CD4-positive, alpha-beta memory T cell (primary cell): ENCODE results near the gene FAM168B. TPM values are rescaled to one million over a fixed set of nuclear protein-coding genes. Genes with fewer than 3 reads are reported as not detected.
A peak's percentile ranks its signal among the peaks of the same experiment; 100 is the strongest.
"Not testable (repeated sequence)": the region's sequence is repeated elsewhere in the genome, so short reads cannot be mapped to it uniquely, and the experiment has no call there.

Source experiments
- CTCF ChIA-PET: fragments of 350-600 bp; sonication (Branson Sonifier 250); formaldehyde crosslinking; loops from one replicate; lab custom pipeline; 2021; ENCODE audit warnings: inconsistent platforms; ENCODE audit not compliant: partially characterized antibody; lab: Charles Lee
- POLR2A ChIA-PET: fragments of 350-600 bp; sonication (Branson Sonifier 250); formaldehyde crosslinking; loops from one replicate; lab custom pipeline; 2021; ENCODE audit not compliant: partially characterized antibody; lab: Charles Lee
- DNase-seq, 5 donors: peaks; one replicate each; pipeline versions ENCODE4 v3.0.0 to v3.0.0-alpha.2; 2020 to 2022; ENCODE audit warnings: mixed read lengths in 1 of 5
- H3K27ac ChIP-seq: one replicate; pipeline ENCODE4 v1.7.0; 2013; ENCODE audit warnings: low read depth, low read length
- H3K27me3 ChIP-seq: 2 replicates; pipeline ENCODE4 v1.7.0; 2013; ENCODE audit warnings: mild to moderate bottlenecking, low read length, moderate library complexity; ENCODE audit not compliant: insufficient read depth
- H3K36me3 ChIP-seq: 2 replicates; pipeline ENCODE4 v1.7.0; 2013; ENCODE audit warnings: mild to moderate bottlenecking, low read length, moderate library complexity; ENCODE audit not compliant: insufficient read depth
- H3K4me1 ChIP-seq: 2 replicates; pipeline ENCODE4 v1.7.0; 2013; ENCODE audit warnings: mild to moderate bottlenecking, low read length, moderate library complexity; ENCODE audit not compliant: insufficient read depth
- H3K4me3 ChIP-seq, 2 donors: one replicate each; pipeline ENCODE4 v1.7.0; 2013; ENCODE audit warnings: low read length in 2 of 2, mild to moderate bottlenecking in 1 of 2
- H3K9me3 ChIP-seq, 2 donors: one replicate each; pipeline ENCODE4 v1.7.0; 2013; ENCODE audit warnings: low read length in 2 of 2, control low read depth in 1 of 2; ENCODE audit not compliant: control insufficient read depth in 1 of 2
- H3K27ac Mint-ChIP-seq, 7 donors: one replicate each; pipeline ENCODE4 v1.8.0; 2020 to 2021; ENCODE audit warnings: mixed read lengths in 7 of 7, mild to moderate bottlenecking in 6 of 7, inconsistent platforms in 3 of 7, moderate library complexity in 3 of 7
- H3K27me3 Mint-ChIP-seq, 2 donors: one replicate each; pipeline ENCODE4 v1.8.0; 2020 to 2021; ENCODE audit warnings: mixed read lengths in 2 of 2
- H3K36me3 Mint-ChIP-seq, 2 donors: one replicate each; pipeline ENCODE4 v1.8.0; 2020 to 2021; ENCODE audit warnings: mixed read lengths in 2 of 2, inconsistent platforms in 1 of 2, mild to moderate bottlenecking in 1 of 2
- H3K4me1 Mint-ChIP-seq, 4 donors: one replicate each; pipeline ENCODE4 v1.8.0; 2020 to 2021; ENCODE audit warnings: mixed read lengths in 4 of 4, mild to moderate bottlenecking in 1 of 4
- H3K4me3 Mint-ChIP-seq, 8 donors: one replicate each; pipeline ENCODE4 v1.8.0; 2020 to 2021; ENCODE audit warnings: mixed read lengths in 8 of 8, mild to moderate bottlenecking in 7 of 8, moderate library complexity in 6 of 8, inconsistent platforms in 3 of 8
- H3K9me3 Mint-ChIP-seq, 8 donors: one replicate each; pipeline ENCODE4 v1.8.0; 2020 to 2021; ENCODE audit warnings: mixed read lengths in 8 of 8, mild to moderate bottlenecking in 5 of 8, inconsistent platforms in 3 of 8, moderate library complexity in 1 of 8
- intact Hi-C: fragments of 100-400 bp; cut with micrococcal nuclease; formaldehyde crosslinking; loops from one replicate; pipeline ENCODE4 v1.15.1; 2023
- polyA plus RNA-seq, 2 donors: library from polyadenylated mRNA; unstranded; fragments of 300-500 nt; fragmentation: Illumina TruSeq; gene quantifications; one replicate each; pipeline ENCODE4 v1.2.3, GENCODE V29; 2021
- total RNA-seq, 2 experiments: library from RNA; stranded (reverse); gene quantifications; one replicate each; pipeline ENCODE4 v1.2.3, GENCODE V29; 2021

Gene FAM168B
- total and polyA plus RNA-seq, 4 experiments from 2014 or later, result 17.4 to 81.0 (median 58.3) TPM

DNA sequence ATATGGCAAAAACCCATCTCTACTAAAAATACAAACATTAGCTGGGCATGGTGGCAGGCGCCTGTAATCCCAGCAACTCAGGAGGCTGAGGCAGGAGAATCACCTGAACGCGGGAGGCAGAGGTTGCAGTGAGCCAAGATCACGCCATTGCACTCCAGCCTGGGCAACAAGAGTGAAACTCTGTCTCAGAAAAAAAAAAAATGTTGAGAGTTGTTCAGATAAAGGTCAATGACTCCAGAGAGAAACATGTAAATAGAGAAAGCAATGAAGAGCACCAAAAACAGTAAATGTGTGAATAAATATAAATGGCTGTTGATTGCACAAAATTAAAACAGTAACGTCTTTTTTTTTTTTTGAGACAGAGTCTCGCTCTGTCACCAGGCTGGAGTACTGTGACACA is 13.3 kb downstream of the FAM168B start:
- H3K27me3 Mint-ChIP-seq, H3K9me3 ChIP-seq, H3K4me3 Mint-ChIP-seq, H3K27ac ChIP-seq, H3K27ac Mint-ChIP-seq, H3K9me3 Mint-ChIP-seq, H3K27me3 ChIP-seq, DNase-seq, intact Hi-C loops, H3K4me3 ChIP-seq, CTCF ChIA-PET: not testable (repeated sequence)
- H3K4me1 Mint-ChIP-seq, result peaks cover 36 to 60% (median 52%) of the 10 kb centered on the region in 4 donors
- Histone ChIP-seq H3K36me3 (peaks cover 45% of the 10 kb centered on the region), H3K4me1 (peaks cover 11% of the 10 kb centered on the region)
- POLR2A ChIA-PET, result interaction anchor here (1.0 kb wide), 1 partner anchor 8 kb away, joined by 3 read pairs; no protein-coding TSS in a partner anchor
- peaks cover 48 to 71% of the 10 kb centered on the region in 2 donors for H3K36me3 Mint-ChIP-seq

DNA sequence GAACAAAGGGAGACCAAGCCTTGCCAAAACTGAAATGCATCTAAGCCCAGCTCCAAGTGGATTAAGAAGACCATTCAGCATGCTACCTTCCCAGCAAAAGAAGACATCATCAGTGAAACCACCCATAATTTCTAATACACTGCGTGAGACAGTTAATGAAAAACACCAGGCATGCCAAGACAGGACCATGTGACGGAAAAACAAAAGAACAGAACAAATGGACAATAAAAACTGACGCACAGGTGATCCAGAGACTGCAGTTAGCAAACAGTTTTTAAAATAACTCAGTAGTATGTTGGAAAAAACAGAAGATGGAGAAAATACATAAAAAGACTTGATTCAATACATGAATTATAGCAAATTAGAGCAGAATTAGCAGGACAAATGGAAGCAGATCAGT is 15.3 kb downstream of the FAM168B start:
- ChIA-PET POLR2A (no interaction called here), CTCF (interaction anchor here (0.6 kb wide), 1 partner anchor 13 kb away, joined by 3 read pairs; no protein-coding TSS in a partner anchor)
- no peak overlapping the region for H3K4me3 ChIP-seq
- peaks cover 50 to 83% of the 10 kb centered on the region in 2 donors for H3K36me3 Mint-ChIP-seq
- peaks cover 47% of the 10 kb centered on the region for H3K36me3 ChIP-seq
- H3K4me3 Mint-ChIP-seq, result no peak overlapping the region
- no peaks in the 10 kb centered on the region for H3K27me3 Mint-ChIP-seq
- H3K4me1 Mint-ChIP-seq, result peaks cover 39 to 67% (median 58%) of the 10 kb centered on the region in 4 donors
- peaks cover 0 to 2% (median 0%) of the 10 kb centered on the region in 8 donors for H3K9me3 Mint-ChIP-seq
- intact Hi-C loops, result no loop called here
- H3K27ac ChIP-seq, result no peak overlapping the region
- no peaks in the 10 kb centered on the region for H3K9me3 ChIP-seq
- DNase-seq, result no peak
- no peaks in the 10 kb centered on the region for H3K27me3 ChIP-seq
- H3K4me1 ChIP-seq, result no peaks in the 10 kb centered on the region
- peak overlapping the region in 2 of 7 donors; percentile 32 to 83 for H3K27ac Mint-ChIP-seq

DNA sequence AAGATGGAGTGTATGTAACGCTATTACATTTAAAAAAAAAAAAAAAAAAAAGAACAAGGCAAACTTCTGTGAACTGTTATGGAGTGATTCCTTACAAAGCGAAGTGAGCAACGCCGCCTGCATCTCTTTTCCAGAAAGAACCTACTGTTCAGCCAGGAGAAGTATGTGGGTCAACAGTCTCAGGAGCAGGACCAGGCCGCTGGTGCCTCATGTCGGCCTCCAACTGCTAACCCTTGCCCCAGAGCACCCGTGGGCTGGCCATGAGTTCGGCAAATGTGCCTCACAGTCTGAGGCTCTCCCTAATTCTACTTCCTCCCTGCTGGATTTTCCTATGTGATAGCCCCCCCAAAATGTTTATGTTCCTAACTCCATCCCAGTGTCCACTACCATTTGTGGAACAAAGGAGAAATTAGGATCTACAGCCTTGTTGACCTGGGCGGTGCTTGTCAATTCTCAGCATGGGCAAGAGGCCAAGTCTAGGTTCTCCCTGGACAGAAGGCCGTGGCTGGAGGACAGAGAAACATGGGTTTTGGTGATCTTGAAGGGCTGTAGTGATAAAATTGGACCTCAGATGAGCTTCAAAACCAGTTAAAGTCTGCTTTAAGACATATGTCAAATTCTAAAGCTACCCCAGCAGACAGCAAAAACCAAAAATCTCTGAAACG is 15.9 kb downstream of the FAM168B start:
- H3K4me3 Mint-ChIP-seq, result no peak overlapping the region
- no peak overlapping the region for H3K27ac ChIP-seq
- intact Hi-C loops, result no loop called here
- peaks cover 46% of the 10 kb centered on the region for H3K36me3 ChIP-seq
- H3K4me3 ChIP-seq, result no peak overlapping the region
- no peaks in the 10 kb centered on the region for H3K9me3 ChIP-seq
- H3K36me3 Mint-ChIP-seq, result peaks cover 50 to 81% of the 10 kb centered on the region in 2 donors
- H3K4me1 ChIP-seq, result no peaks in the 10 kb centered on the region
- H3K27ac Mint-ChIP-seq, result peak overlapping the region in 1 of 7 donors; percentile 29
- peaks cover 0 to 2% (median 0%) of the 10 kb centered on the region in 8 donors for H3K9me3 Mint-ChIP-seq
- no peak for DNase-seq
- ChIA-PET CTCF (interaction anchor here (0.5 kb wide), 1 partner anchor 12 kb away, joined by 3 read pairs; no protein-coding TSS in a partner anchor), POLR2A (no interaction called here)
- no peaks in the 10 kb centered on the region for H3K27me3 Mint-ChIP-seq
- H3K4me1 Mint-ChIP-seq, result peaks cover 36 to 62% (median 54%) of the 10 kb centered on the region in 4 donors
- H3K27me3 ChIP-seq, result no peaks in the 10 kb centered on the region

DNA sequence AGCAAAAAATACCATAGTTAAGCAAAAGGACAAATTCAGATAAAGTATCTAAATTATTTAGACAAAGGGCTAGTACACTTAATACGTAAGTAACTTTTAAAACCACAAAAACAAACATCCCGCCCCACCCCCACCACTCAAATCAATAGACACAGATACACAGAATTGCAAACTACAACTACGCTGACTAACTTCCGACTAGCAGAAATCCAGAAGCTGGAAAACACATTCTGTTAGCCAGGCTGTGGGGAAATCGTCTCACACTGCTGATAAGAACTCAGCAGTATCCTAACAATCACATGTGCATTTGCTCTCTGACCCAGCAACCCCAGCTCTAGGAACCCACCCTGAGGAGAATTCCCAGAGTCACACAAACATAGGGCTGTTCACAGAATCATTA is 16.6 kb downstream of the FAM168B start:
- Mint-ChIP-seq H3K27me3 (no peaks in the 10 kb centered on the region), H3K36me3 (peaks cover 47 to 80% of the 10 kb centered on the region in 2 donors), H3K27ac (peak overlapping the region in 1 of 7 donors; percentile 1), H3K9me3 (peaks cover 0 to 2% (median 0%) of the 10 kb centered on the region in 8 donors), H3K4me3 (no peak overlapping the region), H3K4me1 (peaks cover 36 to 60% (median 53%) of the 10 kb centered on the region in 4 donors)
- ChIA-PET POLR2A (no interaction called here), CTCF (interaction anchor here (0.5 kb wide), 1 partner anchor 12 kb away, joined by 3 read pairs; no protein-coding TSS in a partner anchor)
- Histone ChIP-seq H3K36me3 (peaks cover 40% of the 10 kb centered on the region), H3K9me3 (no peaks in the 10 kb centered on the region), H3K27ac (no peak overlapping the region), H3K4me3 (no peak overlapping the region), H3K27me3 (no peaks in the 10 kb centered on the region), H3K4me1 (no peaks in the 10 kb centered on the region)
- DNase-seq, result no peak
- intact Hi-C loops, result no loop called here

DNA sequence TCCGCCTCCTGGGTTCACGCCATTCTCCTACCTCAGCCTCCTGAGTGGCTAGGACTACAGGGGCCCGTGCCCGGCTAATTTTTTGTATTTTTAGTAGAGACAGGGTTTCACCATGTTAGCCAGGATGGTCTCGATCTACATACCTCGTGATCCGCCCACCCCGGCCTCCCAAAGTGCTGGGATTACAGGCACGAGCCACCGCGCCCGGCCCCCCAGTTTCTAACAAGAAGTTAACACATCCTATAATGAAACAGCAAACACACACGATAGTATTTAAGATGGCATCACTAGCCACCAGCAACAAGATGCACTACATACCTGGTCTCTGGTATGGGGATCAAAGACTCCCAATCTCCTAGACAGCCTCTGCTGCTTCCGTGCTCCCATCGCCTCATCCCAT is 17.7 kb downstream of the FAM168B start:
- peak overlapping the region in 2 of 7 donors; percentile 20 to 62 for H3K27ac Mint-ChIP-seq
- POLR2A ChIA-PET, result interaction anchor here (1.1 kb wide), 1 partner anchor 17 kb away, joined by 3 read pairs; no protein-coding TSS in a partner anchor
- H3K4me3 ChIP-seq, H3K9me3 Mint-ChIP-seq, intact Hi-C loops, H3K27me3 ChIP-seq, H3K4me3 Mint-ChIP-seq, H3K9me3 ChIP-seq, CTCF ChIA-PET, H3K27ac ChIP-seq, DNase-seq, H3K27me3 Mint-ChIP-seq, H3K4me1 ChIP-seq: not testable (repeated sequence)
- H3K36me3 ChIP-seq, result peaks cover 37% of the 10 kb centered on the region
- H3K36me3 Mint-ChIP-seq, result peaks cover 42 to 81% of the 10 kb centered on the region in 2 donors
- H3K4me1 Mint-ChIP-seq, result peaks cover 32 to 56% (median 50%) of the 10 kb centered on the region in 4 donors

DNA sequence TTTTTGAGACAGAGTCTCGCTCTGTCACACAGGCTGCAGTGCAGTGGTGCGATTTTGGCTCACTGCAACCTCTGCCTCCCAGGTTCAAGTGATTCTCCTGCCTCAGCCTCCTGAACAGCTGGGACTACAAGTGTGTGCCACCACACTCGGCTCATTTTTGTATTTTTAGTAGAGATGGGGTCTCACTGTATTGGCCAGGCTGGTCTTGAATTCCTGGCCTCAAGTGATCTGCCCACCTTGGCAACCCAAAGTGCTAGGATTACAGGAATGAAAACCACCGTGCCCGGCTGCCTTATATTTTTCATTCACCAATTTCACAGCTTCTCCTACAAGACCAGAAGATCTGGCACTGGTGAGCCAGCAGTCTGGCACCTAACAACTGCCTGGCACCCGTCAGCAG is 25.1 kb downstream of the FAM168B start:
- peak overlapping the region in 1 of 7 donors; percentile 48 for H3K27ac Mint-ChIP-seq
- H3K9me3 Mint-ChIP-seq, H3K4me3 Mint-ChIP-seq, H3K4me3 ChIP-seq, H3K27me3 ChIP-seq, H3K27ac ChIP-seq, H3K4me1 ChIP-seq, intact Hi-C loops, DNase-seq, H3K9me3 ChIP-seq, POLR2A ChIA-PET, H3K27me3 Mint-ChIP-seq: not testable (repeated sequence)
- CTCF ChIA-PET, result interaction anchor here (1.5 kb wide), 1 partner anchor 8 kb away, joined by 3 read pairs; no protein-coding TSS in a partner anchor
- H3K36me3 ChIP-seq, result peaks cover 29% of the 10 kb centered on the region
- peaks cover 32 to 55% (median 33%) of the 10 kb centered on the region in 4 donors for H3K4me1 Mint-ChIP-seq
- H3K36me3 Mint-ChIP-seq, result peaks cover 38 to 63% of the 10 kb centered on the region in 2 donors

DNA sequence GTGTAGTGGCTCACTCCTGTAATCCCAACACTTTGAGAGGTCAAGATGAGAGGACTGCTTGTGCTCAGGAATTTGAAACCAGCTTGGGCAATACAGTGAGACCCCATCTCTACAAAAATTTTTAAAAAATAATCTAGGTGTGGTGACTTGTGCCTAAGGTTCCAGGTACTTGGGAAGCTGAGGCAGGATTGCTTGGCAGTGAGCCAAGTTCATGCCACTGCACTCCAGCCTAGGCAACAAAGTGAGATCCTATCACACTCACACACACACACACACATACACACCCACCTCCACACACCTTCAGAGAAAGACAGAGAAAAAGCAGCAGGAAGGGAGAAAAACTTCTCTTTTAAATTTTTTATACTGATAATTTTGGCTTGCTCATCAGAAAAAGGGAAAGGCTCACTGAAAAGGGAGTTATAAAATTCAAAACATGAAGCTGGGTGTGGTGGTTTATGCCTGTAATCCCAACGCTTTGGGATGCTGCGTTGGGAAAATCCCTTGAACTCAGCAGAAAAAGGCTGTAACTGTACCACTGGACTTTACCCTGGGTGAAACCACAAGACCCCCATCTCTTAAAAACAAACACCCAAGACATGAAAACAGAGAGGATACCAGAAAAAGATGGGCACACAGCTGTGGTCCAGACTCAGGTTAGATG is 25.7 kb downstream of the FAM168B start:
- H3K36me3 Mint-ChIP-seq, result peaks cover 38 to 64% of the 10 kb centered on the region in 2 donors
- no peak overlapping the region for H3K4me3 Mint-ChIP-seq
- H3K4me1 Mint-ChIP-seq, result peaks cover 32 to 57% (median 33%) of the 10 kb centered on the region in 4 donors
- H3K27me3 Mint-ChIP-seq, result no peaks in the 10 kb centered on the region
- CTCF ChIA-PET, result no interaction called here
- H3K27ac Mint-ChIP-seq, result peak overlapping the region in 5 of 7 donors; percentile 25 to 80 (median 58)
- H3K9me3 Mint-ChIP-seq, result no peaks in the 10 kb centered on the region
- H3K9me3 ChIP-seq, result no peaks in the 10 kb centered on the region
- peaks cover 31% of the 10 kb centered on the region for H3K36me3 ChIP-seq
- POLR2A ChIA-PET, result no interaction called here
- H3K4me1 ChIP-seq, result no peaks in the 10 kb centered on the region
- no peak overlapping the region for H3K27ac ChIP-seq
- H3K4me3 ChIP-seq, result no peak overlapping the region
- no peaks in the 10 kb centered on the region for H3K27me3 ChIP-seq
- DNase-seq, result no peak
- intact Hi-C loops, result no loop called here
